CD4-positive, alpha-beta T cell (primary cell): ENCODE measurements around the gene PCCA. TPM values are rescaled to one million over a fixed set of nuclear protein-coding genes. Genes with fewer than 3 reads are reported as not detected.

Source experiments
- ATAC-seq: fragments of 200-7000 bp; cut with Tn5 transposase; one replicate; pipeline ENCODE4 v1.10.0; 2022; ENCODE audit warnings: mild to moderate bottlenecking; ENCODE audit not compliant: poor library complexity
- CTCF ChIA-PET: fragments of 350-600 bp; sonication (Branson Sonifier 250); formaldehyde crosslinking; loops from one replicate; lab custom pipeline; 2021; ENCODE audit warnings: antibody characterized with exemption, inconsistent platforms; lab: Charles Lee
- POLR2A ChIA-PET: fragments of 350-600 bp; sonication (Branson Sonifier 250); formaldehyde crosslinking; loops from one replicate; lab custom pipeline; 2021; ENCODE audit warnings: antibody characterized with exemption, inconsistent platforms; lab: Charles Lee
- DNase-seq, 14 experiments: peaks; one replicate each; pipeline ENCODE4 v3.0.0-alpha.2; 2013 to 2020; ENCODE audit warnings: mixed read lengths in 2 of 14
- H3K27ac ChIP-seq, 2 donors: one replicate each; pipeline versions ENCODE4 v1.5.1 to v1.7.0; 2013; ENCODE audit warnings: low read length in 2 of 2, low read depth in 1 of 2, mild to moderate bottlenecking in 1 of 2
- H3K27me3 ChIP-seq, 2 experiments: 1 replicate in 1 of 2; 2 replicates in 1 of 2; pipeline versions ENCODE4 v1.6.1 to v1.7.0; 2013; ENCODE audit warnings: low read length in 2 of 2, control low read depth in 1 of 2, mild to moderate bottlenecking in 1 of 2, moderate library complexity in 1 of 2; ENCODE audit not compliant: insufficient read depth in 2 of 2, control insufficient read depth in 1 of 2
- H3K36me3 ChIP-seq: one replicate; pipeline ENCODE4 v1.6.1; 2013; ENCODE audit warnings: low read length, control low read depth; ENCODE audit not compliant: insufficient read depth
- H3K4me1 ChIP-seq: one replicate; pipeline ENCODE4 v1.6.1; 2013; ENCODE audit warnings: low read length, control low read depth; ENCODE audit not compliant: insufficient read depth
- H3K4me3 ChIP-seq: one replicate; pipeline ENCODE4 v1.5.1; 2013; ENCODE audit warnings: mild to moderate bottlenecking, low read length, moderate library complexity
- H3K9me3 ChIP-seq, 2 experiments: 1 replicate in 1 of 2; 2 replicates in 1 of 2; pipeline versions ENCODE4 v1.6.1 to v1.7.0; 2013; ENCODE audit warnings: low read length in 2 of 2, mild to moderate bottlenecking in 2 of 2, control low read depth in 1 of 2, moderate library complexity in 1 of 2; ENCODE audit not compliant: control insufficient read depth in 1 of 2, insufficient read depth in 1 of 2
- H3K27ac Mint-ChIP-seq: one replicate; pipeline ENCODE4 v1.8.0; 2020; ENCODE audit warnings: mixed read lengths
- H3K27me3 Mint-ChIP-seq: one replicate; pipeline ENCODE4 v1.8.0; 2021; ENCODE audit warnings: mixed read lengths
- H3K36me3 Mint-ChIP-seq: one replicate; pipeline ENCODE4 v1.8.0; 2021; ENCODE audit warnings: low read depth, mixed read lengths
- H3K4me1 Mint-ChIP-seq: one replicate; pipeline ENCODE4 v1.8.0; 2021; ENCODE audit warnings: low read depth, mixed read lengths
- H3K4me3 Mint-ChIP-seq: one replicate; pipeline ENCODE4 v1.8.0; 2020; ENCODE audit warnings: mild to moderate bottlenecking, mixed read lengths
- H3K9me3 Mint-ChIP-seq: one replicate; pipeline ENCODE4 v1.8.0; 2020; ENCODE audit warnings: mixed read lengths
- CTCF ChIP-seq: fragments of 200-600 bp; IDR thresholded peaks from one replicate; pipeline ENCODE4 v1.8.0; 2022; ENCODE audit warnings: antibody characterized with exemption, mild to moderate bottlenecking
- intact Hi-C, 2 experiments: fragments of 100-400 bp; cut with DNase I in 1 of 2; cut with micrococcal nuclease in 1 of 2; formaldehyde crosslinking; loops; one replicate each; pipeline versions ENCODE4 v1.15.1 to v1.9.0; 2023 to 2025; cut with DNase I, micrococcal nuclease
- total RNA-seq, 174 experiments: library from RNA in 2 of 174; stranded (reverse) in 2 of 174; gene quantifications; one replicate each; pipeline ENCODE4 v1.2.3 and lab custom pipeline; 2021 to 2026

The PCCA gene
- total RNA-seq, 2 experiments from 2014 or later, result 4.7 to 5.2 TPM

- no peak overlapping the region for H3K27ac Mint-ChIP-seq
- no peaks in the 10 kb centered on the region for H3K9me3 Mint-ChIP-seq
- ATAC-seq (no peak), DNase-seq (no peak)
- no peak overlapping the region for H3K4me3 Mint-ChIP-seq
- ChIA-PET CTCF (no interaction called here), POLR2A (no interaction called here)
- Histone ChIP-seq H3K36me3 (no peaks in the 10 kb centered on the region), H3K27ac (no peak overlapping the region), H3K27me3 (no peaks in the 10 kb centered on the region), H3K4me1 (no peaks in the 10 kb centered on the region), H3K4me3 (no peak overlapping the region), H3K9me3 (no peaks in the 10 kb centered on the region)
- no peak for TF ChIP-seq CTCF
- no peaks in the 10 kb centered on the region for H3K36me3 Mint-ChIP-seq
- H3K27me3 Mint-ChIP-seq, result no peaks in the 10 kb centered on the region
- intact Hi-C loops, result no loop called here
- H3K4me1 Mint-ChIP-seq, result no peaks in the 10 kb centered on the region
These were observed 273.9 kb downstream of the PCCA start for GRCh38 chr13:100362781-100363180.

- no peaks in the 10 kb centered on the region for H3K4me1 Mint-ChIP-seq
- ChIA-PET CTCF (no interaction called here), POLR2A (no interaction called here)
- H3K27me3 Mint-ChIP-seq, result no peaks in the 10 kb centered on the region
- Histone ChIP-seq H3K4me3 (no peak overlapping the region), H3K9me3 (no peaks in the 10 kb centered on the region), H3K36me3 (no peaks in the 10 kb centered on the region), H3K27me3 (no peaks in the 10 kb centered on the region), H3K27ac (no peak overlapping the region), H3K4me1 (no peaks in the 10 kb centered on the region)
- DNase-seq, result no peak
- intact Hi-C loops, result no loop called here
- H3K27ac Mint-ChIP-seq, result no peak overlapping the region
- H3K36me3 Mint-ChIP-seq, result no peaks in the 10 kb centered on the region
- TF ChIP-seq CTCF, result no peak
- no peak for ATAC-seq
- no peaks in the 10 kb centered on the region for H3K9me3 Mint-ChIP-seq
- no peak overlapping the region for H3K4me3 Mint-ChIP-seq
These were observed 274.4 kb downstream of the PCCA start for GRCh38 chr13:100363285-100363711.

DNA sequence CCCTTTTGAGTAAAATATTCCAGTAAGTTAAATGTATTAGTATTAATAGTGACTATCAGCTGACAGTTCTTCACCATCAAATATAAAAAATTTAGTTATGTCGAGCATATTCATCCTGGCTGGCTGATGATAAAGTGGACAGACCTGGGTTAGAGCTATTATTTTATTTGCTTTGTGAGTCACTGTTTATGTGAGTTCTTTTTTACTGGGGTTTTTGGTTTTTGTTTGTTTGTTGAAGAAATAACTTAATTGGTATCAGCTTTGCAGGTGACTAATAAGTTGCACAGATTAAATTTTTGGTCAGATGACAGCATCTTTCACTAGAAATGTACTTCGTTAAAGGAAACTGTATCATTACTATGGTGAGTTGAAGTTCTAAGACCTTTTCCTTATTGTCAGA lies 275.0 kb downstream of the PCCA start:
- no peak for TF ChIP-seq CTCF
- POLR2A ChIA-PET, result no interaction called here
- DNase-seq (no peak), ATAC-seq (no peak)
- H3K36me3 ChIP-seq, result no peaks in the 10 kb centered on the region
- H3K4me1 ChIP-seq, result no peaks in the 10 kb centered on the region
- intact Hi-C loops, result no loop called here
- Mint-ChIP-seq H3K4me3 (no peak overlapping the region), H3K27ac (no peak overlapping the region), H3K27me3 (no peaks in the 10 kb centered on the region), H3K4me1 (no peaks in the 10 kb centered on the region), H3K9me3 (no peaks in the 10 kb centered on the region), H3K36me3 (peaks cover 5% of the 10 kb centered on the region)
- CTCF ChIA-PET, result no interaction called here
- no peaks in the 10 kb centered on the region for H3K27me3 ChIP-seq
- no peak overlapping the region for H3K4me3 ChIP-seq
- H3K9me3 ChIP-seq, result no peaks in the 10 kb centered on the region
- no peak overlapping the region for H3K27ac ChIP-seq
